Muscle layer of duodenum (tissue), 2 donors: ENCODE measurements around the gene NTRK2.

ENCODE experiments used
- H3K27ac ChIP-seq: one replicate; pipeline ENCODE4 v1.7.0; 2013; ENCODE audit warnings: mild to moderate bottlenecking, low read length
- H3K27me3 ChIP-seq: one replicate; pipeline ENCODE4 v1.7.0; 2013; ENCODE audit warnings: low read depth, mild to moderate bottlenecking, control low read depth, low read length
- H3K36me3 ChIP-seq, 2 donors: one replicate each; pipeline ENCODE4 v1.7.0; 2013; ENCODE audit warnings: low read length in 2 of 2, control low read depth in 1 of 2, mild to moderate bottlenecking in 1 of 2; ENCODE audit not compliant: insufficient read depth in 2 of 2, control insufficient read depth in 1 of 2
- H3K4me1 ChIP-seq, 2 donors: one replicate each; pipeline ENCODE4 v1.7.0; 2013; ENCODE audit warnings: low read length in 2 of 2, mild to moderate bottlenecking in 2 of 2, control low read depth in 1 of 2, moderate library complexity in 1 of 2; ENCODE audit not compliant: insufficient read depth in 2 of 2, control insufficient read depth in 1 of 2
- H3K4me3 ChIP-seq, 2 donors: one replicate each; pipeline ENCODE4 v1.7.0; 2013; ENCODE audit warnings: low read length in 2 of 2, low read depth in 1 of 2, mild to moderate bottlenecking in 1 of 2
- H3K9me3 ChIP-seq, 2 donors: one replicate each; pipeline ENCODE4 v1.7.0; 2013; ENCODE audit warnings: low read length in 2 of 2, control low read depth in 1 of 2, mild to moderate bottlenecking in 1 of 2; ENCODE audit not compliant: control insufficient read depth in 1 of 2
- donor health status: healthy.

NTRK2 gene

GRCh38 chr9:84899326-84899725, 229.8 kb downstream of the NTRK2 start:
- Histone ChIP-seq H3K36me3 (no peaks in the 10 kb centered on the region), H3K4me3 (no peak overlapping the region), H3K27me3 (no peaks in the 10 kb centered on the region), H3K4me1 (no peaks in the 10 kb centered on the region), H3K27ac (no peak overlapping the region), H3K9me3 (peaks cover 0 to 2% of the 10 kb centered on the region in 2 donors)

GRCh38 chr9:84900421-84900820, 230.9 kb downstream of the NTRK2 start:
- Histone ChIP-seq H3K4me3 (no peak overlapping the region), H3K4me1 (no peaks in the 10 kb centered on the region), H3K27me3 (no peaks in the 10 kb centered on the region), H3K36me3 (no peaks in the 10 kb centered on the region), H3K27ac (no peak overlapping the region), H3K9me3 (peaks cover 0 to 2% of the 10 kb centered on the region in 2 donors)

- no peaks in the 10 kb centered on the region for H3K4me1 ChIP-seq
- H3K36me3 ChIP-seq: no peaks in the 10 kb centered on the region
- no peak overlapping the region for H3K4me3 ChIP-seq
- no peak overlapping the region for H3K27ac ChIP-seq
- no peaks in the 10 kb centered on the region for H3K27me3 ChIP-seq
- peaks cover 0 to 2% of the 10 kb centered on the region in 2 donors for H3K9me3 ChIP-seq
Observed at GRCh38 chr9:84903963-84904362, 234.4 kb downstream of the NTRK2 start.

- Histone ChIP-seq H3K27ac (no peak overlapping the region), H3K4me1 (no peaks in the 10 kb centered on the region), H3K9me3 (no peaks in the 10 kb centered on the region), H3K4me3 (no peak overlapping the region), H3K27me3 (no peaks in the 10 kb centered on the region), H3K36me3 (no peaks in the 10 kb centered on the region)
Observed at GRCh38 chr9:84916769-84917168, 247.2 kb downstream of the NTRK2 start.

- H3K27ac ChIP-seq: no peak overlapping the region
- H3K4me3 ChIP-seq: no peak overlapping the region
- H3K27me3 ChIP-seq: no peaks in the 10 kb centered on the region
- no peaks in the 10 kb centered on the region for H3K4me1 ChIP-seq
- H3K9me3 ChIP-seq: no peaks in the 10 kb centered on the region
- no peaks in the 10 kb centered on the region for H3K36me3 ChIP-seq
Observed at GRCh38 chr9:84917366-84918070, 248.0 kb downstream of the NTRK2 start.

GRCh38 chr9:84919440-84919839, 249.9 kb downstream of the NTRK2 start:
- Histone ChIP-seq H3K27ac (no peak overlapping the region), H3K9me3 (no peaks in the 10 kb centered on the region), H3K4me1 (no peaks in the 10 kb centered on the region), H3K36me3 (no peaks in the 10 kb centered on the region), H3K4me3 (no peak overlapping the region), H3K27me3 (no peaks in the 10 kb centered on the region)

GRCh38 chr9:84921175-84921574, 251.6 kb downstream of the NTRK2 start:
- Histone ChIP-seq H3K4me3 (no peak overlapping the region), H3K27ac (no peak overlapping the region), H3K9me3 (no peaks in the 10 kb centered on the region), H3K36me3 (no peaks in the 10 kb centered on the region), H3K4me1 (no peaks in the 10 kb centered on the region), H3K27me3 (no peaks in the 10 kb centered on the region)

- Histone ChIP-seq H3K27me3 (no peaks in the 10 kb centered on the region), H3K9me3 (no peaks in the 10 kb centered on the region), H3K4me1 (no peaks in the 10 kb centered on the region), H3K4me3 (no peak overlapping the region), H3K27ac (no peak overlapping the region), H3K36me3 (no peaks in the 10 kb centered on the region)
Observed at GRCh38 chr9:84922051-84922450, 252.5 kb downstream of the NTRK2 start.

- no peaks in the 10 kb centered on the region for H3K36me3 ChIP-seq
- no peaks in the 10 kb centered on the region for H3K9me3 ChIP-seq
- H3K4me3 ChIP-seq: no peak overlapping the region
- H3K4me1 ChIP-seq: peaks cover 0 to 5% of the 10 kb centered on the region in 2 donors
- no peak overlapping the region for H3K27ac ChIP-seq
- no peaks in the 10 kb centered on the region for H3K27me3 ChIP-seq
Observed at GRCh38 chr9:84924266-84924665, 254.7 kb downstream of the NTRK2 start.

GRCh38 chr9:84925225-84925872, 255.8 kb downstream of the NTRK2 start:
- Histone ChIP-seq H3K36me3 (no peaks in the 10 kb centered on the region), H3K9me3 (no peaks in the 10 kb centered on the region), H3K4me1 (peaks cover 0 to 5% of the 10 kb centered on the region in 2 donors), H3K27ac (no peak overlapping the region), H3K27me3 (no peaks in the 10 kb centered on the region), H3K4me3 (no peak overlapping the region)

GRCh38 chr9:84926793-84927192, 257.3 kb downstream of the NTRK2 start:
- Histone ChIP-seq H3K4me3 (no peak overlapping the region), H3K36me3 (no peaks in the 10 kb centered on the region), H3K27ac (no peak overlapping the region), H3K4me1 (peaks cover 0 to 5% of the 10 kb centered on the region in 2 donors), H3K27me3 (no peaks in the 10 kb centered on the region), H3K9me3 (no peaks in the 10 kb centered on the region)

GRCh38 chr9:84928419-84928818, 258.9 kb downstream of the NTRK2 start:
- no peak overlapping the region for H3K27ac ChIP-seq
- H3K36me3 ChIP-seq: no peaks in the 10 kb centered on the region
- H3K4me3 ChIP-seq: no peak overlapping the region
- H3K4me1 ChIP-seq: peaks cover 0 to 5% of the 10 kb centered on the region in 2 donors
- no peaks in the 10 kb centered on the region for H3K27me3 ChIP-seq
- H3K9me3 ChIP-seq: no peaks in the 10 kb centered on the region
